GM18505 (cell line): ENCODE data around the gene ANLN.

Experiments used
- ATAC-seq: cut with Tn5 transposase; IDR thresholded peaks from one replicate; pipeline ENCODE4 v1.9.1; 2021; ENCODE audit not compliant: unreplicated experiment
- POLR2A ChIP-seq: IDR thresholded peaks from 4 replicates; pipeline ENCODE4 v1.6.1; 2011; ENCODE audit warnings: borderline replicate concordance; ENCODE audit not compliant: insufficient read depth, insufficient read length; ENCODE audit errors: extremely low read depth

ANLN gene

GRCh38 chr7:36407636-36408550 lies 18.2 kb downstream of the ANLN start:
- no peak for ATAC-seq
- no peak for TF ChIP-seq POLR2A

GRCh38 chr7:36408589-36408988 lies 18.9 kb downstream of the ANLN start:
- TF ChIP-seq POLR2A, result no peak
- ATAC-seq, result no peak

GRCh38 chr7:36409180-36409579 lies 19.5 kb downstream of the ANLN start:
- no peak for TF ChIP-seq POLR2A
- ATAC-seq, result no peak

GRCh38 chr7:36415144-36415543 lies 25.5 kb downstream of the ANLN start:
- TF ChIP-seq POLR2A, result no peak
- ATAC-seq, result no peak

- TF ChIP-seq POLR2A, result no peak
- no peak for ATAC-seq
These were observed 26.6 kb downstream of the ANLN start for GRCh38 chr7:36416251-36416650.

- no peak for TF ChIP-seq POLR2A
- no peak for ATAC-seq
These were observed 30.6 kb downstream of the ANLN start for GRCh38 chr7:36420307-36420706.

- ATAC-seq, result no peak
- TF ChIP-seq POLR2A, result no peak
These were observed 32.4 kb downstream of the ANLN start for GRCh38 chr7:36422072-36422471.

- TF ChIP-seq POLR2A, result no peak
- no peak for ATAC-seq
These were observed 34.0 kb downstream of the ANLN start for GRCh38 chr7:36423633-36424032.

- no peak for TF ChIP-seq POLR2A
- ATAC-seq, result no peak
These were observed 40.5 kb downstream of the ANLN start for GRCh38 chr7:36430186-36430585.

GRCh38 chr7:36430881-36431280 lies 41.2 kb downstream of the ANLN start:
- ATAC-seq, result no peak

GRCh38 chr7:36438211-36438610 lies 48.5 kb downstream of the ANLN start:
- TF ChIP-seq POLR2A, result no peak
- no peak for ATAC-seq

More at GRCh38 chr7:36430881-36431280, 41.2 kb downstream of the ANLN start:
- TF ChIP-seq POLR2A, result no peak

- no peak for TF ChIP-seq POLR2A
- no peak for ATAC-seq
These were observed 50.0 kb downstream of the ANLN start for GRCh38 chr7:36439624-36440023.

- ATAC-seq, result no peak
- no peak for TF ChIP-seq POLR2A
These were observed 51.2 kb downstream of the ANLN start for GRCh38 chr7:36440880-36441279.

- no peak for TF ChIP-seq POLR2A
- no peak for ATAC-seq
These were observed 51.8 kb downstream of the ANLN start for GRCh38 chr7:36441344-36442022.
